BLaER1 treated with 17β-estradiol and CSF1 and Interleukin-3, amounts not matched to agents 10 nM and 100 nM (cell line): ENCODE results near the gene GLB1L2.
A peak's percentile ranks its signal among the peaks of the same experiment; 100 is the strongest.

Experiments used
- H3K27ac ChIP-seq, 11 experiments: shearing (Covaris generic); formaldehyde crosslinking; 2 replicates each; pipeline ENCODE4 v1.8.1; 2022
- H3K27me3 ChIP-seq, 11 experiments: shearing (Covaris generic); formaldehyde crosslinking; 2 replicates each; pipeline ENCODE4 v1.8.1; 2022
- H3K36me3 ChIP-seq, 11 experiments: shearing (Covaris generic); formaldehyde crosslinking; 2 replicates each; pipeline ENCODE4 v1.8.1; 2022
- H3K4me1 ChIP-seq, 10 experiments: shearing (Covaris generic); formaldehyde crosslinking; 2 replicates each; pipeline ENCODE4 v1.8.1; 2022
- H3K4me2 ChIP-seq, 11 experiments: shearing (Covaris generic); formaldehyde crosslinking; 2 replicates each; pipeline ENCODE4 v1.8.1; 2022
- H3K4me3 ChIP-seq, 10 experiments: shearing (Covaris generic); formaldehyde crosslinking; 2 replicates each; pipeline ENCODE4 v1.8.1; 2022
- H3K9ac ChIP-seq, 11 experiments: shearing (Covaris generic); formaldehyde crosslinking; 2 replicates each; pipeline ENCODE4 v1.8.1; 2022
- H3K9me3 ChIP-seq, 11 experiments: shearing (Covaris generic); formaldehyde crosslinking; replicated peaks in 1 of 11; 2 replicates each; pipeline ENCODE4 v1.8.1; 2022
- H4K20me1 ChIP-seq, 11 experiments: shearing (Covaris generic); formaldehyde crosslinking; 2 replicates each; pipeline ENCODE4 v1.8.1; 2022
- Cebpa-rat ChIP-seq, 11 experiments: shearing (Covaris generic); IDR thresholded peaks; 2 replicates each; pipeline ENCODE4 v1.8.1; 2022

Gene GLB1L2

GRCh38 chr11:134409552-134410429, 78.0 kb downstream of the GLB1L2 start:
- Histone ChIP-seq H3K36me3 (no peaks in the 10 kb centered on the region), H3K4me3 (no peak overlapping the region), H3K27ac (no peak overlapping the region), H3K9me3 (no peaks in the 10 kb centered on the region), H3K27me3 (peaks cover 43 to 71% (median 57%) of the 10 kb centered on the region in 11 experiments), H4K20me1 (peaks cover 0 to 83% (median 51%) of the 10 kb centered on the region in 11 experiments; a peak in 19 of 22 replicates), H3K4me1 (peaks cover 31 to 51% (median 43%) of the 10 kb centered on the region in 10 experiments), H3K4me2 (peak overlapping the region in 4 of 11 experiments; percentile 96 to 99 (median 98); a peak in 5 of 22 replicates), H3K9ac (no peak overlapping the region)
- no peak for TF ChIP-seq Cebpa-rat (IDR thresholded peaks at IDR 0.05)

- Histone ChIP-seq H3K9me3 (no peaks in the 10 kb centered on the region), H4K20me1 (peaks cover 0 to 83% (median 61%) of the 10 kb centered on the region in 11 experiments; a peak in 19 of 22 replicates), H3K36me3 (no peaks in the 10 kb centered on the region), H3K4me1 (peaks cover 31 to 59% (median 51%) of the 10 kb centered on the region in 10 experiments), H3K4me2 (peak overlapping the region; percentile 93 to 100 (median 99)), H3K9ac (0 out of 22 replicates have a peak overlapping the region, but pooled peaks of 1 of the 11 experiments have one; percentile 28), H3K27me3 (peaks cover 43 to 81% (median 57%) of the 10 kb centered on the region in 11 experiments), H3K4me3 (peak overlapping the region; percentile 53 to 72 (median 63); a peak in 14 of 20 replicates), H3K27ac (no peak overlapping the region)
- no peak for TF ChIP-seq Cebpa-rat (IDR thresholded peaks at IDR 0.05)
Observed at GRCh38 chr11:134410766-134411165, 79.0 kb downstream of the GLB1L2 start.

GRCh38 chr11:134412203-134413042, 80.6 kb downstream of the GLB1L2 start, which contains the start of gene B3GAT1:
Gene B3GAT1 (minus strand): TSS chr11:134412242. CDS start chr11:134387659, 24,583 bp downstream.
- peak within 1 kb of the TSS; percentile 28 to 77 (median 56); a peak in 18 of 22 replicates for H3K9ac ChIP-seq
- peak within 1 kb of the TSS; percentile 53 to 72 (median 63) for H3K4me3 ChIP-seq
- H3K4me2 ChIP-seq: peak within 1 kb of the TSS; percentile 93 to 100 (median 99)
- H3K27me3 ChIP-seq: peaks cover 43 to 92% (median 53%) of the 10 kb centered on the region in 11 experiments
- TF ChIP-seq Cebpa-rat (IDR thresholded peaks at IDR 0.05): no peak
- H3K27ac ChIP-seq: peak within 1 kb of the TSS in 2 of 11 experiments; percentile 15 to 53; a peak in 2 of 22 replicates
- peaks cover 27 to 69% (median 62%) of the 10 kb centered on the region in 10 experiments for H3K4me1 ChIP-seq
- H3K36me3 ChIP-seq: no peaks in the 10 kb centered on the region
- H3K9me3 ChIP-seq: no peaks in the 10 kb centered on the region
- H4K20me1 ChIP-seq: peaks cover 0 to 85% (median 65%) of the 10 kb centered on the region in 11 experiments; a peak in 19 of 22 replicates

GRCh38 chr11:134413043-134413825, 81.4 kb downstream of the GLB1L2 start:
- H3K4me2 ChIP-seq: peak overlapping the region; percentile 77 to 96 (median 91)
- H4K20me1 ChIP-seq: peaks cover 0 to 82% (median 63%) of the 10 kb centered on the region in 11 experiments; a peak in 19 of 22 replicates
- H3K4me3 ChIP-seq: peak overlapping the region; percentile 41 to 68 (median 54); a peak in 17 of 20 replicates
- H3K36me3 ChIP-seq: no peaks in the 10 kb centered on the region
- H3K27ac ChIP-seq: no peak overlapping the region
- TF ChIP-seq Cebpa-rat (IDR thresholded peaks at IDR 0.05): no peak
- H3K27me3 ChIP-seq: peaks cover 42 to 85% (median 54%) of the 10 kb centered on the region in 11 experiments
- H3K9me3 ChIP-seq: no peaks in the 10 kb centered on the region
- H3K4me1 ChIP-seq: peaks cover 27 to 69% (median 62%) of the 10 kb centered on the region in 10 experiments
- peak overlapping the region in 4 of 11 experiments; percentile 23 to 65 (median 46); a peak in 1 of 22 replicates for H3K9ac ChIP-seq

DNA sequence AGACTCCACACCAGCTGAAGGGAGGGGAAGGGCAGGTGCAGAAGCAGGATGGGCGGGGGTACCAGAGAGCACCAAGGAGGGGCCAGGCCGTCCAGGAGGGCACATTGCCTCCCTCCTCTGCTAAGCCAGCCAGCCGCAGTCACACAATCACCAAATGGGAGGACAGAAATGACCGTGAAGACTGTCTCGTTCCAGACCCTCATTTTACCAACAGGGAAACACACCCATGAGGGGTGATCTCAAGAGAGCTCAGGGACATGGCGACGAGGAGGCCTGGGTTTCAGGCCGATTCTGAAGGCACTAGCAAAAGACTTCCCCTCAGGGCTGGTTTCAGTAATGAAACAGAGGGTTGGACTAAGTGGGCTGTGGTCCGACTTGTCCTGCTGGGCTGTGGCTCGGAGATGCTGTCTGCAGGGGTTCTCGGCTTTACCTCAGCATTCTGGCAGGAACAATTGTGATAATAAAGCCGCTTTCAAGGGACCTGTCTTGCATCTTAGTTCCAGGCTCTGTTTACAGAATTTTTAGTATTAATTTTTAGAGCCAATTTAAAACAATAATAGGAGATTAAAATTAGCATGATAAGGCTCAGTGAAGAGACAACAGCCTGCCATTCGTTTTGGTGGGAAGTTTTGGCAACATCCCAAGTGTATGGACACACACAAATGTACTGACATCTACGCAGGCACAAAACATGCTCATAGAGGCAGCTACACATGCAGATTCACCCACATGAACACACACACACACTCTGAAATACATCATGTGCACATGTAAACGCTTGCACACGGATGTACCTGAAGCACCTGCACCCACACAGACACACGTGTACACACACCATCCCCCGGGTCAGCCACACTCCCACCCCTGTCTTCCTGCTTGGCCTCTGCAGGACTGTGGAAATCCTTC, 82.3 kb downstream of the GLB1L2 start:
- peak overlapping the region in 2 of 11 experiments; percentile 18 to 24; a peak in 2 of 22 replicates for H3K9ac ChIP-seq

GRCh38 chr11:134414766-134415765, 83.3 kb downstream of the GLB1L2 start:
- Histone ChIP-seq H3K9ac (peak overlapping the region in 3 of 11 experiments; percentile 4 to 38 (median 24); a peak in 4 of 22 replicates), H3K4me1 (peaks cover 27 to 67% (median 62%) of the 10 kb centered on the region in 10 experiments), H3K36me3 (no peaks in the 10 kb centered on the region), H3K27ac (no peak overlapping the region), H3K27me3 (peaks cover 26 to 69% (median 39%) of the 10 kb centered on the region in 11 experiments), H3K4me3 (peak overlapping the region in 1 of 10 experiments; percentile 22; a peak in 1 of 20 replicates), H3K9me3 (no peaks in the 10 kb centered on the region), H3K4me2 (peak overlapping the region in 10 of 11 experiments; percentile 12 to 96 (median 92); a peak in 18 of 22 replicates), H4K20me1 (peaks cover 0 to 67% (median 51%) of the 10 kb centered on the region in 11 experiments; a peak in 19 of 22 replicates)
- no peak for TF ChIP-seq Cebpa-rat (IDR thresholded peaks at IDR 0.05)

More for the DNA sequence above, 82.3 kb downstream of the GLB1L2 start:
- Histone ChIP-seq H3K4me2 (peak overlapping the region in 10 of 11 experiments; percentile 80 to 96 (median 92); a peak in 19 of 22 replicates), H3K27me3 (peaks cover 36 to 79% (median 49%) of the 10 kb centered on the region in 11 experiments), H4K20me1 (peaks cover 0 to 76% (median 61%) of the 10 kb centered on the region in 11 experiments; a peak in 19 of 22 replicates), H3K4me3 (peak overlapping the region in 1 of 10 experiments; percentile 22; a peak in 1 of 20 replicates), H3K36me3 (no peaks in the 10 kb centered on the region), H3K27ac (no peak overlapping the region), H3K9me3 (no peaks in the 10 kb centered on the region), H3K4me1 (peaks cover 27 to 69% (median 62%) of the 10 kb centered on the region in 10 experiments)
- no peak for TF ChIP-seq Cebpa-rat (IDR thresholded peaks at IDR 0.05)
